Loucy (cell line): ENCODE measurements around the gene ZCWPW1.

ENCODE experiments used
- CTCF ChIP-seq: fragments of 200-600 bp; sonication (generic); conservative IDR thresholded peaks from 2 replicates; pipeline ENCODE4 v1.5.1; 2014; ENCODE audit warnings: mild to moderate bottlenecking, antibody characterized with exemption, low read length
- EZH2phosphoT487 ChIP-seq: fragments of 200-600 bp; IDR thresholded peaks from 2 replicates; pipeline ENCODE4 v1.6.1; 2018; ENCODE audit warnings: antibody characterized with exemption, mild to moderate bottlenecking, moderate library complexity, borderline replicate concordance

- no peak for TF ChIP-seq EZH2phosphoT487
- no peak for TF ChIP-seq CTCF
Measured at GRCh38 chr7:100466653-100467605, 38.4 kb upstream of the ZCWPW1 start.
